Stimulated activated CD8-positive, alpha-beta memory T cell treated with anti-CD3 and anti-CD28 coated beads, Interleukin-15, amount 100 ng/mL, for 4 hours (primary cell): ENCODE data around the gene PIGO.
A peak's percentile ranks its signal among the peaks of the same experiment; 100 is the strongest.

Experiments used
- DNase-seq, 2 donors: peaks; one replicate each; pipeline ENCODE4 v3.0.0-alpha.2; 2020; ENCODE audit warnings: low read depth in 2 of 2

Gene PIGO

GRCh38 chr9:35071814-35072460 lies 24.5 kb downstream of the PIGO start:
- peak; percentile 42 to 60 for DNase-seq

GRCh38 chr9:35070823-35071813 lies 25.3 kb downstream of the PIGO start:
- no peak for DNase-seq

- DNase-seq = no peak
These were observed 27.4 kb downstream of the PIGO start for GRCh38 chr9:35069020-35069419.

GRCh38 chr9:35067056-35067455 lies 29.3 kb downstream of the PIGO start:
- no peak for DNase-seq

GRCh38 chr9:35060548-35061207 lies 35.7 kb downstream of the PIGO start:
- DNase-seq = no peak

- no peak for DNase-seq
These were observed 37.0 kb downstream of the PIGO start for GRCh38 chr9:35059438-35059837.

GRCh38 chr9:35057271-35057620 lies 39.1 kb downstream of the PIGO start:
- DNase-seq = no peak

- no peak for DNase-seq
These were observed 39.7 kb downstream of the PIGO start for GRCh38 chr9:35056571-35057270.

- DNase-seq = no peak
These were observed 41.3 kb downstream of the PIGO start for GRCh38 chr9:35054871-35055644.

GRCh38 chr9:35054185-35054835 lies 42.1 kb downstream of the PIGO start:
- no peak for DNase-seq

GRCh38 chr9:35051069-35051967 lies 45.1 kb downstream of the PIGO start:
- peak in 1 of 2 donors; percentile 22 for DNase-seq

GRCh38 chr9:35048511-35048910 lies 47.9 kb downstream of the PIGO start:
- DNase-seq = no peak

GRCh38 chr9:35044071-35044470 lies 52.3 kb downstream of the PIGO start:
- no peak for DNase-seq

- no peak for DNase-seq
These were observed 53.4 kb downstream of the PIGO start for GRCh38 chr9:35042891-35043545.

GRCh38 chr9:35042081-35042604 lies 54.2 kb downstream of the PIGO start:
- DNase-seq = no peak
